SJCRH30 (cell line): ENCODE results near the gene FAM180A. TPM values are rescaled to one million over a fixed set of nuclear protein-coding genes. Genes with fewer than 3 reads are reported as not detected.

Experiments used
- DNase-seq, 2 experiments: peaks; one replicate each; pipeline ENCODE4 v3.0.0-alpha.2; 2015 to 2020
- H3K27ac ChIP-seq: fragments of 250-450 bp; sonication (Bioruptor Pico); 2 replicates; pipeline ENCODE4 v1.5.1; 2020; ENCODE audit warnings: mild to moderate bottlenecking, moderate library complexity
- H3K27me3 ChIP-seq: fragments of 250-450 bp; sonication (Bioruptor Pico); 2 replicates; pipeline ENCODE4 v1.5.1; 2020; ENCODE audit warnings: mild to moderate bottlenecking, moderate library complexity
- H3K36me3 ChIP-seq: fragments of 250-450 bp; sonication (Bioruptor Pico); 2 replicates; pipeline ENCODE4 v1.5.1; 2020; ENCODE audit warnings: mild to moderate bottlenecking, moderate library complexity
- H3K4me1 ChIP-seq: fragments of 250-450 bp; sonication (Bioruptor Pico); 2 replicates; pipeline ENCODE4 v1.5.1; 2020; ENCODE audit warnings: mild to moderate bottlenecking, moderate library complexity
- H3K4me3 ChIP-seq: fragments of 250-450 bp; sonication (Bioruptor Pico); 2 replicates; pipeline ENCODE4 v1.5.1; 2020; ENCODE audit warnings: mild to moderate bottlenecking, moderate library complexity
- H3K9me3 ChIP-seq: fragments of 250-450 bp; sonication (Bioruptor Pico); replicated peaks from 2 replicates; pipeline ENCODE4 v1.5.1; 2020; ENCODE audit warnings: mild to moderate bottlenecking, moderate library complexity
- total RNA-seq: library from RNA; depleted of rRNA; stranded (reverse); fragments of >200 nt; shearing (Covaris generic); gene quantifications from 2 replicates; pipeline ENCODE4 v1.2.3, GENCODE V29; 2014; rRNA removed

The FAM180A gene
- total RNA-seq, 1 experiment from 2014 or later: 0.12 TPM

DNA sequence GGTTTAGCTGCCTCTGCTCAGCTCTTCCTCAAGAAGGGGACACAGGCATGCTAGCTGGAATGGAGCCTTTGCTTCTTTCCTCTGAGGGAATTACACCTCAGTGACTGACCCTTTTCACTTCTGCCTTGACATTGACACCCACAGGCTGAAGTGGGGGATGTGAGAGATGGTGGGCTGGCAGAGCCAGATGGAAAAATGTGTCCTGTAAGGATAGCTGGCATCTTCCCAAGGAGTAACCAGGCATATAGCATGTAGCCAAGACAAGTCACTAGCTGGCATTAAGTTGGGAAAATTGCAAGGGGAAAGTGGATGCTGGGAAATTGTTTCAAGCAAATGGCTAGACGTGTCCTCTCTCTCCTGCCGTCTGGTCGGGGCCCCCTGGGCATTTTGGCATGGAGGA, 66.4 kb downstream of the FAM180A start:
- Histone ChIP-seq H3K27me3 (no peaks in the 10 kb centered on the region), H3K9me3 (no peaks in the 10 kb centered on the region), H3K4me3 (no peak overlapping the region), H3K27ac (no peak overlapping the region), H3K36me3 (peaks cover 11% of the 10 kb centered on the region), H3K4me1 (peaks cover 35% of the 10 kb centered on the region)
- DNase-seq: no peak

DNA sequence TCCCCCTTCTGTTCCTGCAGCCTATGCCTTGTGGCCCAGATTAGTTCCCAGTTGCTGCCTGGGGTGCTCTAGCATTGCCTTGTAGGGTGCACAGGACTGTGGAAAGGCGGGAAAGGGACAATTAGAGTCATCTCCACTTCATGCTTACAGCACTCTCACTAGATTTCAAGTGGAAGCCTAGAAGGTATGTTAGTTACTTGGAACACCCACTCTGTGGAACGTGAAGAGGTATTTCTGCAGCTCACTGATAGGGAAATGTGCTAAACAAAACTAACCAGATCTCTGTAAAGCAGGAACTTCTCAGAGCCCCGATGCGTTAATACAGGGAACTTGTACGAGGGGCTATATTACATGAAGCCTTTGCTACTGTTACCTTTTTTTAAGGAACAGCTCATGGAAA, 66.9 kb downstream of the FAM180A start:
- Histone ChIP-seq H3K36me3 (peaks cover 12% of the 10 kb centered on the region), H3K4me1 (peaks cover 35% of the 10 kb centered on the region), H3K27ac (no peak overlapping the region), H3K9me3 (no peaks in the 10 kb centered on the region), H3K27me3 (no peaks in the 10 kb centered on the region), H3K4me3 (no peak overlapping the region)
- no peak for DNase-seq

Other genes with a start within 250 kb of the FAM180A start
- gene CNOT4, start 238.7 kb downstream of the FAM180A start, total RNA-seq: 27.7 and 34.3 TPM in 2 replicates
- gene NUP205, start 190.9 kb downstream of the FAM180A start, total RNA-seq: 210 and 212 TPM in 2 replicates
- 24.7 and 27.3 TPM in 2 replicates for gene STMP1, start 86.3 kb downstream of the FAM180A start, total RNA-seq
- 0.08 and 0.30 TPM in 2 replicates for gene SLC13A4, start 20.6 kb downstream of the FAM180A start, total RNA-seq
- gene MTPN, start 228.5 kb upstream of the FAM180A start, total RNA-seq: 154 and 157 TPM in 2 replicates